Right cardiac atrium (tissue), 5 donors: ENCODE results near the gene SFMBT1. TPM values are rescaled to one million over a fixed set of nuclear protein-coding genes. Genes with fewer than 3 reads are reported as not detected.

Source experiments
- ATAC-seq, 2 donors: fragments of 200-7000 bp; cut with Tn5 transposase; one replicate each; pipeline versions ENCODE4 v1.8.0 to v1.9.1; 2020; ENCODE audit warnings: moderate library complexity in 2 of 2, mild to moderate bottlenecking in 1 of 2
- DNase-seq, 3 donors: peaks; one replicate each; pipeline ENCODE4 v3.0.0-alpha.2; 2020
- H3K27ac ChIP-seq: one replicate; pipeline ENCODE4 v1.5.1; 2013; ENCODE audit warnings: mild to moderate bottlenecking, low read length, control low read depth, moderate library complexity
- H3K27me3 ChIP-seq: one replicate; pipeline ENCODE4 v1.6.1; 2013; ENCODE audit not compliant: control insufficient read depth, insufficient read depth
- H3K4me1 ChIP-seq: one replicate; pipeline ENCODE4 v1.6.1; 2013; ENCODE audit warnings: low read length; ENCODE audit not compliant: control insufficient read depth, insufficient read depth
- H3K4me3 ChIP-seq: one replicate; pipeline ENCODE4 v1.5.1; 2013; ENCODE audit warnings: low read length, control low read depth
- H3K9me3 ChIP-seq: one replicate; pipeline ENCODE4 v1.6.1; 2013; ENCODE audit warnings: low read length; ENCODE audit not compliant: control insufficient read depth
- WGBS: extraction: QIAGEN DNeasy Blood & Tissue Kit; methylation state at CpG from one replicate; pipeline ENCODE4 v1.1.7; 2013; 5-methylcytosine and 5-hydroxymethylcytosine counted together
- intact Hi-C, 4 donors: fragments of 100-400 bp; cut with DNase I; formaldehyde crosslinking; loops; one replicate each; pipeline versions ENCODE4 v1.11.0 to v1.14.0; 2022 to 2023
- polyA plus RNA-seq: library from polyadenylated mRNA; stranded (reverse); fragments of 200-250 nt; gene quantifications from one replicate; pipeline ENCODE4 v1.2.3, GENCODE V29; 2013
- total RNA-seq, 4 donors: library from RNA; stranded (reverse); fragmentation: NEBNext Ultra II Directional; extraction: Animal tissue kit (Norgen Biotek cat#: 25700); gene quantifications; one replicate each; pipeline ENCODE4 v1.2.1, GENCODE V29; 2021
- donor health status: healthy with polysubstance abuse.
- donor health status: DM: no; HTN: yes; CAD: no.
- donor health status: DM: no; HTN: no; CAD: no.
- donor health status: DM: no; HTN: yes; CAD: no; lungs with severe emphysema.
- donor health status: DM: yes; HTN: yes; CAD: no.

SFMBT1 gene
- total and polyA plus RNA-seq, 5 donors = 3.8 to 19.3 (median 15.1) TPM

DNA sequence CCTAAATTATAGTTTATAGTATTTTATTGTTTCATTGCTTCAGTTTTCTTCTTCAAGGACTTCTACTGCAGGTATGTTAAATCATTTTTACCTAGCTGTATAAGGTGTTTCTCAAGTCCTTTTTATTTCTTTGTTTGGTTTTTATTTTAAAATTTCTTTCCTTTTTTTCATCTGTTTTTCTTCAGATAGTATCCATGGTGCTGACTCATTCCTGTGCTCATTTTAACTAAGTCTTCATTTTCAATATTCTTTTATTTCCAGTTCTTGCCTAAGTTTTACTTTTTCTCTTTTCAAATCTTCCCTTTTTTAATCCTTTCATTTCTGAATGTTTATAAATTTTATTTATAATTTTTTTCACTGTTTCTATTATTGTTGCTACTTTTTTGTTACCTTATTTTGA is 106.3 kb downstream of the SFMBT1 start:
- no peak overlapping the region for H3K27ac ChIP-seq
- ATAC-seq (no peak), DNase-seq (no peak)
- H3K4me3 ChIP-seq = no peak overlapping the region
- no peaks in the 10 kb centered on the region for H3K9me3 ChIP-seq
- H3K4me1 ChIP-seq = no peaks in the 10 kb centered on the region
- intact Hi-C loops = loop anchor here in 1 of 4 donors (10.0 kb wide), 2 partner anchors 135 to 195 kb away; no protein-coding TSS in a partner anchor
- H3K27me3 ChIP-seq = no peaks in the 10 kb centered on the region

DNA sequence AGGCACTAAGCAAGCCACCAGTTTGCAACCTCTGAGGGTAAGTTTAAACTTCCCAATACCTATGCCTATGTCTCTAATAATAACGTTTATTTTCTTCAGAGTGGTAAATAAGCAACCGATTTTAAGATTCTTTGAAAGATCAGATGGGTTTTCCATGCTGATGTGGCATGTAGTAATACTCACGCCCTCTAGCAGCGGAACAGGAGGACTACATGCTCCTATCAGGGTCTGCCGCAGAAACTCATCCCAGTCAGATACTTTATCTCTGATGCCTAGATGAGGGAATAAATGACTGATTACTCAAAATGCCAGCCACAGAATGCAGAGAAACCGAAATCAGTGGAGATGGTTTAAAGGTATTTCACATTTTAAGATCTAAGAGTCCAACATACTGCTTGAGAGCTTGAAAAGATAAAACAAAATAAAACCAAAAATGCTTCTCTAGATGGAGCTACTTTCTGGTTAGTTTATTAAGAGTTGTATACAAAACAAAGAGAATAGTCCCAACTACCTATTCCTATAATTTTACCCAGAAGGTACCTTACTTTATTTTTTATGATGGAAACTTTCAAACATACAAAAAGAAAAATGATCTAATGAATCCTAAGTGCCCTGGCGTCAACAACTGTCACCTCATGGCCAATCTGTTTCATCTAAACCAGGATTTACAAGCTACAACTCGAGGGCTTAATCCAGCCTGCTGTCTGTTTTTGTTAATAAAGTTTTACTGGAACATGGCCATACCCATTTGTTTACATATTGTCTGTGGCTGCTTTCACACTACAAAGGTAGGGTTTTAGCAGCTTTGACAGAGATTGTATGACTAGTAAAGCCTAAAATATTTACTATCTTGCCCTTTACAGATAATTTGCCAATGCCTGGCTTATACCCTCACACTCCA is 111.0 kb downstream of the SFMBT1 start:
- Histone ChIP-seq H3K4me3 (no peak overlapping the region), H3K9me3 (no peaks in the 10 kb centered on the region), H3K4me1 (no peaks in the 10 kb centered on the region), H3K27ac (no peak overlapping the region), H3K27me3 (no peaks in the 10 kb centered on the region)
- 19% methylated on average over 8 of the region's 8 CpGs for WGBS
- ATAC-seq = peak; percentile 79 to 85
- intact Hi-C loops = loop anchor here in 1 of 4 donors (10.0 kb wide), 2 partner anchors 140 to 190 kb away; no protein-coding TSS in a partner anchor
- DNase-seq = peak in 2 of 3 donors; percentile 25 to 54

DNA sequence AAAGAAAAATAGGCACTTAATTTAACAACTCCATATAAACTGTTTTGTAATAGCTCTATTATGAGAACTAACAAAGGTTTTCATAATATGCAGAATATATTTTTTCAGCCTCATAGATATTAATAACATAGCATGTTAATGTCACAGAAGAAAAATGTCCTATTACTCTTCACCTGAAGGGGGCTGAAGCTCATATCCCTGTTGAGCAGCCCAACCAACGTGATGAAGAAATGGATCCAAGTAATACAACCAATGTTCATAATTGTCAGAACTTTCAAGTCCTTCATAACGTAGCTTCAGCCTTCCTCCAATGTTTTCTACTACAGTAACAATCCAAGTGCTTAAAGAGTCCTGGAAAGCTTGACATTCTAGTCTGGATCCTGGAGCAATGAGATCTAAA is 114.0 kb downstream of the SFMBT1 start:
- 80% methylated on average over 2 of the region's 2 CpGs for WGBS
- ATAC-seq (no peak), DNase-seq (no peak)
- intact Hi-C loops = loop anchor here in 1 of 4 donors (10.0 kb wide), 2 partner anchors 143 to 187 kb away; no protein-coding TSS in a partner anchor
- no peaks in the 10 kb centered on the region for H3K9me3 ChIP-seq
- no peak overlapping the region for H3K4me3 ChIP-seq
- no peak overlapping the region for H3K27ac ChIP-seq
- no peaks in the 10 kb centered on the region for H3K4me1 ChIP-seq
- H3K27me3 ChIP-seq = no peaks in the 10 kb centered on the region

DNA sequence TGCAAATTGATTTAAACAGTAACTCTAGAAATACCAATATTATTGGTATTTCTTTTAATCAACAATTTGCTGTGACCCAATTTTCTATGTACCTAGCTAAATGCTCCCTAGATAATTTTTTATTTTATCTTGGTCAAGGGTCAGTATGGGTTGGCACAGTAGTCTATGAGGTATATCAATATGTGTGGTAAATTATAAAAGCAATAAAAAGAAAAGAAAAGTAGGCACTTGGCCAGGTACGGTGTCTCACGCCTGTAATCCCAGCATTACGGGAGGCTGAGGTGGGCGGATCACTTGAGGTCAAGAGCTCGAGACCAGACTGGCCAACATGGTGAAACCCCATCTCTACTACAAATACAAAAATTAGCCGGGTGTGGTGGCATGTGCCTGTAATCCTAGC is 114.5 kb downstream of the SFMBT1 start:
- intact Hi-C loops = loop anchor here in 1 of 4 donors (10.0 kb wide), 2 partner anchors 143 to 187 kb away; no protein-coding TSS in a partner anchor
- Histone ChIP-seq H3K27ac (no peak overlapping the region), H3K4me3 (no peak overlapping the region), H3K27me3 (no peaks in the 10 kb centered on the region), H3K9me3 (no peaks in the 10 kb centered on the region), H3K4me1 (no peaks in the 10 kb centered on the region)
- ATAC-seq (no peak), DNase-seq (no peak)
- WGBS = 92% methylated on average over 6 of the region's 6 CpGs

DNA sequence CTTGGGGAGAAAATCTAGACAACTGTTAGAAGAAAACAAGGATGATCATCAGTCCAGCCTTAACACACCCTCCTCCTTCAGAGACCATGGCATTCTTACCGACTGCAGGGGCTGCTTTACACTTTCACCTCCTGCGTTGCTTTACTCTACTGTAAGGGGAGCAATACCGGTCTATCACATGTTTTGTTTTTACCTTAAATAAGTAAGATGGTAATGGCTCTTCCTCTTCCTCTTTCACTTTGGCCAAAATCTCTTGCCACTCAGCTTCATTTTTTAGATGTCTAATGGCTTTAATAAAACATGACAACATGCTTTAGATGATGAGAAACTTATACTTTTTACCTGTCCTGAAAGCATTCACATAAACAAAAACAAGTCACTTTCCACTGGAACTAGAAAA is 115.1 kb downstream of the SFMBT1 start:
- Histone ChIP-seq H3K9me3 (no peaks in the 10 kb centered on the region), H3K27me3 (no peaks in the 10 kb centered on the region), H3K4me1 (no peaks in the 10 kb centered on the region), H3K4me3 (no peak overlapping the region), H3K27ac (no peak overlapping the region)
- DNase-seq = no peak
- no peak for ATAC-seq
- intact Hi-C loops = loop anchor here in 1 of 4 donors (10.0 kb wide), 2 partner anchors 144 to 186 kb away; no protein-coding TSS in a partner anchor
- 88% methylated on average over 3 of the region's 3 CpGs for WGBS

DNA sequence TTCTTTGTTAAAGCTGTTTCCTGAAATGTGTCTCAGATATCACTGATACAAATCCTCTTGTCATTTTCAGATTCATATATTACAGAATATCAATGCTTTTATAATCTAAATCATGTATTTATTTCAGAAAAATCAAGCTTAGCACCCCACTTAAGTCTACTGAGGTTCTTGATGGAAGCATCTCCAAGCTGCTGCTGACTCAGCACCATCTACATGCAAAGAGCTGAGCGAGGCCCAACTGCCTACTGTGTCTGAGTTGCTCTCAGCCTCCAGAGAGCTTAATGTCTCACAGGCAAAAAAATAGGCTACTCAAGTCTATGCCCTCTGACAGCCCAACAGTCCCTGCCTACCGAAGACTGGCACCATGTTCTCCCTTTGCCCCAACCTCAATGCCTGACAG is 119.3 kb downstream of the SFMBT1 start:
- DNase-seq (no peak), ATAC-seq (no peak)
- intact Hi-C loops = loop anchor here in 1 of 4 donors (10.0 kb wide), 1 partner anchor 192 kb away; no protein-coding TSS in a partner anchor
- WGBS = 97% methylated on average over 2 of the region's 2 CpGs
- H3K27me3 ChIP-seq = no peaks in the 10 kb centered on the region
- no peak overlapping the region for H3K27ac ChIP-seq
- no peaks in the 10 kb centered on the region for H3K4me1 ChIP-seq
- H3K9me3 ChIP-seq = no peaks in the 10 kb centered on the region
- H3K4me3 ChIP-seq = no peak overlapping the region

DNA sequence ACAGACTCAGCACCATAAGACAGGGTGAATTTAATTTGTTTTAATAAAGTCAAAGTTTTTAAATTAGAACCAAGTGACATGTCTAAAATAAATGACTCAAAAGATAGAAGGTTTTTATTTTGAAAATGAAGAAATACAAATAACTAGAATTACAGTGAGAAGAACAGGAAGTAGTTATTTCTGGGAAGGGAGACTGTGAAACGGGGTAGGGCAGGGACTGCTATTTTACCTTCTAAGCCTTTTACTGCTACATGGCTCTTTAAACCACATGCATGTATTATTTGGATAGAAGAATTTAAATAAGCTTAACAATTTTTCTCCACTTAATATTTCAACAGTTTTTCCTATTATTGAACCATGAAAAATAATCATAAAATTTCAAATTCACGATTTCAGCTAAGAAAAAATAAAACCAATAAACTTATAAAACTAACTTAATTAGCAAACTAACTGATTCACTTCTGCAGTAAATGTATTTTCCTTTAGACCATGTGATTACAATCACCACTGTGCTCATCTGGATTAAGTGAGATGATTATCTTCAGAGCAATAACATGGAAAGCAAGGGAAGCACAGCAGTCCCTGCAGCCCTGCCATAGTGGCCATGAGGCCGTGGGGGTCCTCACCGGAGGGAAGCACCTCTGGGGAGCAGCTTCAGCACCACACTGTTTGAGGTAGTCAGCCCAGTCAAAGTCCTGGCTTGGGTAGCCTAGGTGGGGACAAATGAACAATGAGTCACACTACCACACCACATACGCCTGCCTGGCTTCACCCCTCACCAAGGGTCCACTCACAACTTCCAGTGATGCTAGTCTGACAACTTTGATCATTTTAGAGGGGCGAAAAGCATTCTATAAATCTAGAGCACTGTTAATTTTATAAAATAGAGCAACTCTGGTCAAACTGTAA is 120.2 kb downstream of the SFMBT1 start:
- no peaks in the 10 kb centered on the region for H3K9me3 ChIP-seq
- 80% methylated on average over 6 of the region's 6 CpGs for WGBS
- no peak for ATAC-seq
- DNase-seq = no peak
- no peaks in the 10 kb centered on the region for H3K27me3 ChIP-seq
- no peak overlapping the region for H3K4me3 ChIP-seq
- intact Hi-C loops = loop anchor here in 1 of 4 donors (10.0 kb wide), 1 partner anchor 191 kb away; no protein-coding TSS in a partner anchor
- H3K27ac ChIP-seq = no peak overlapping the region
- no peaks in the 10 kb centered on the region for H3K4me1 ChIP-seq

DNA sequence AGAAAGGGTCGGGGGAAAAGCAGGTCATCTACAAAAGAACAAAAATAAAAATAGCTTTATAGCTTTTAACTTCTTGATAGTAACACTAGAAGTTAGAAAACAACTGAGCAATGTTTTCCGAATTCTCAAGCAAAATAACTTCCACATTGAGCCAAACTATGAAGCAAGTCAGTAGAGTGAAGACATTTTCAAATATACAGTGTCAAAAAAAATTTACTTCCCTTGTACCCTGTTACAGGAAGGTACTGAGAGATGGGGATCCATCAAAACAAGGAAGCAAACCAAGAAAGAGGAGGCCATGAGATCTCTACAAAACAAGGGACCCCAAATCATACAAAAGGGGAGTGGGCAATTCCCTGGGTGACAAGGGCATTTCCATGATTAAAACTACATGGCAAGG is 121.9 kb downstream of the SFMBT1 start:
- DNase-seq = no peak
- no peak for ATAC-seq
- Histone ChIP-seq H3K27me3 (no peaks in the 10 kb centered on the region), H3K9me3 (no peaks in the 10 kb centered on the region), H3K4me1 (no peaks in the 10 kb centered on the region), H3K27ac (no peak overlapping the region), H3K4me3 (no peak overlapping the region)
- intact Hi-C loops = loop anchor here in 1 of 4 donors (10.0 kb wide), 1 partner anchor 189 kb away; no protein-coding TSS in a partner anchor
- 85% methylated on average over 2 of the region's 2 CpGs for WGBS

DNA sequence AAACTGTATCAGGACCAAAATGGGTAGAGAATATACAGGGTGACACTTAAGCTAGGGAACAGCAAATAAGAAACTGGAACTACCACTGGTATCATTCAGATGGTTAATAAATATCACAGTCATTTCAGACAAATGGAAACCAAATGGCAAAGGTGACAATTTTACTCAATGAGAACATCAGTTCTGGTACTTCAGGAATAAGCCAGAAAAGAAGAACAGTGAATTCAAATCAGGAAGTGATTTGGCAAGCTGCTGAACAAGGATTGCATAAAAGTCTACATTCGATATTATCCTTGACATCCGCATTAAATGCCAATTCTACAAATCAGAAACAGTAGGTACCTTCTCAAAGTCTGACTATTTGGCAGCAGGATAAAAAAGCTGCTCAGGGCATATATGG is 125.0 kb downstream of the SFMBT1 start:
- no peak overlapping the region for H3K4me3 ChIP-seq
- H3K9me3 ChIP-seq = no peaks in the 10 kb centered on the region
- 84% methylated on average over 2 of the region's 2 CpGs for WGBS
- DNase-seq (no peak), ATAC-seq (no peak)
- no peaks in the 10 kb centered on the region for H3K4me1 ChIP-seq
- H3K27ac ChIP-seq = no peak overlapping the region
- no peaks in the 10 kb centered on the region for H3K27me3 ChIP-seq
- intact Hi-C loops = loop anchor here in 1 of 4 donors (10.0 kb wide), 1 partner anchor 186 kb away; no protein-coding TSS in a partner anchor

DNA sequence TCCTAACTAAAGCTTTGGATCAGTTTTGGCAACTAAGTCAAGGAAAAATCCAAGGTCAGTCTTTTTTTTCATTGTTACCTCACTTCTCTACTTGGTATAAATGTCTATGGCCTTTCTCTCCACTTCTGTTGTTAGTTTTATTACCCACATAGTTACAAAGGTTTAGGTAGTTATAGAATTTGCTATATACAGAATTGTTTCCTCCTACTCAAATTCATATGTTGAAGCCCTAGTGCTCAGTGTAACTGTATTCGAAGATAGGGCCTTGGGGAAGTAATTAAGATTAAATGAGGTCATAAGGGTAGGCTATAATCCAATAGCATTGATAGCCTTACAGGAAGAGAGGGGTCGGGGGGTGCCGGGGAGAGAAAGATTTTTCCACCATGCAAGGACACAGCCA is 128.8 kb downstream of the SFMBT1 start:
- WGBS = 62% methylated on average over 3 of the region's 3 CpGs
- Histone ChIP-seq H3K27me3 (no peaks in the 10 kb centered on the region), H3K9me3 (no peaks in the 10 kb centered on the region), H3K27ac (no peak overlapping the region), H3K4me1 (no peaks in the 10 kb centered on the region), H3K4me3 (no peak overlapping the region)
- intact Hi-C loops = no loop called here
- DNase-seq (no peak), ATAC-seq (no peak)
